ENCODE results near the gene SLC1A1.

DNA sequence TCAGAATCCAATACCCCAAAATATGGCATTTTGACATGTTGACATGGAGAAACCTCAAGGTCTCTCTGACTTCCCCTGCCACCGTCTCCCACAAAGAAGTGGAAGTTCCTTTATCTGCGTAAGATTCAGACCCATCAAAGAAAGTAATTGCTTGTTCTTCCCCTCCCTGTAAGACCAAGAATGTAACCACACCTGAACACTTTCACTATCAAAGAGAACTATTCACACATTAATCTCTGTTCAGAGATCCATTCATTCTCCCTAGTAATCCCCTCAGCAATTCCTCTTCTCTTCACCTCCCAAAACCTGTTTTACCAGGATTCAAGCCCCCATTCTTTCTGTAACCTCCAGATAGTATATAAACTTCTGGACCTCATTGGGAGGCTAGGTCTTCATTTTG is 4.1 kb upstream of the SLC1A1 start:
- TF ChIP-seq, protein P1, sequence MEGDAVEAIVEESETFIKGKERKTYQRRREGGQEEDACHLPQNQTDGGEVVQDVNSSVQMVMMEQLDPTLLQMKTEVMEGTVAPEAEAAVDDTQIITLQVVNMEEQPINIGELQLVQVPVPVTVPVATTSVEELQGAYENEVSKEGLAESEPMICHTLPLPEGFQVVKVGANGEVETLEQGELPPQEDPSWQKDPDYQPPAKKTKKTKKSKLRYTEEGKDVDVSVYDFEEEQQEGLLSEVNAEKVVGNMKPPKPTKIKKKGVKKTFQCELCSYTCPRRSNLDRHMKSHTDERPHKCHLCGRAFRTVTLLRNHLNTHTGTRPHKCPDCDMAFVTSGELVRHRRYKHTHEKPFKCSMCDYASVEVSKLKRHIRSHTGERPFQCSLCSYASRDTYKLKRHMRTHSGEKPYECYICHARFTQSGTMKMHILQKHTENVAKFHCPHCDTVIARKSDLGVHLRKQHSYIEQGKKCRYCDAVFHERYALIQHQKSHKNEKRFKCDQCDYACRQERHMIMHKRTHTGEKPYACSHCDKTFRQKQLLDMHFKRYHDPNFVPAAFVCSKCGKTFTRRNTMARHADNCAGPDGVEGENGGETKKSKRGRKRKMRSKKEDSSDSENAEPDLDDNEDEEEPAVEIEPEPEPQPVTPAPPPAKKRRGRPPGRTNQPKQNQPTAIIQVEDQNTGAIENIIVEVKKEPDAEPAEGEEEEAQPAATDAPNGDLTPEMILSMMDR (IDR thresholded peaks at IDR 0.05; ENCODE audit: borderline replicate concordance, extremely low read depth, low read length, poor library complexity, severe bottlenecking) = no peak
- TF ChIP-seq EZH2 (IDR thresholded peaks at IDR 0.05; ENCODE audit: borderline replicate concordance, low read depth, low read length, severe bottlenecking) = no peak
